Stimulated activated CD4-positive, alpha-beta T cell treated with anti-CD3 and anti-CD28 coated beads, Interleukin-15, amount 100 ng/mL, for 48 hours (primary cell): Measurements from ENCODE around the gene ATP13A2.

Experiments
- DNase-seq, 2 donors: peaks; one replicate each; pipeline ENCODE4 v3.0.0-alpha.2; 2020; ENCODE audit warnings: low read depth in 2 of 2

The ATP13A2 gene

GRCh38 chr1:17011439-17012307, at the start of gene ATP13A2:
ATP13A2 (minus strand) TSS chr1:17011928; CDS start chr1:17011738, 190 bp downstream.
- peak; percentile 57 to 82 for DNase-seq

GRCh38 chr1:17061486-17061885, 49.8 kb upstream of the ATP13A2 start:
- no peak for DNase-seq

- DNase-seq = no peak
These were observed 48.6 kb upstream of the ATP13A2 start for GRCh38 chr1:17060306-17060749.

GRCh38 chr1:17059391-17060305, 47.9 kb upstream of the ATP13A2 start:
- DNase-seq = peak in 1 of 2 donors; percentile 12

- no peak for DNase-seq
These were observed 44.8 kb upstream of the ATP13A2 start for GRCh38 chr1:17056551-17056950.

- no peak for DNase-seq
These were observed 44.1 kb upstream of the ATP13A2 start for GRCh38 chr1:17055801-17056200.

GRCh38 chr1:17053685-17054410, 42.1 kb upstream of the ATP13A2 start, which contains the start of gene SDHB:
SDHB (minus strand) TSS chr1:17054032; CDS start chr1:17054019, 13 bp downstream.
- peak; percentile 99 for DNase-seq

GRCh38 chr1:17053086-17053684, 41.5 kb upstream of the ATP13A2 start:
- DNase-seq = no peak

GRCh38 chr1:17052641-17053040, 40.9 kb upstream of the ATP13A2 start:
- DNase-seq = no peak

- no peak for DNase-seq
These were observed 40.3 kb upstream of the ATP13A2 start for GRCh38 chr1:17052038-17052437.

GRCh38 chr1:17047924-17048323, 36.2 kb upstream of the ATP13A2 start:
- no peak for DNase-seq

GRCh38 chr1:17046334-17046657, 34.6 kb upstream of the ATP13A2 start:
- no peak for DNase-seq

GRCh38 chr1:17045634-17046333, 34.1 kb upstream of the ATP13A2 start:
- no peak for DNase-seq

- no peak for DNase-seq
These were observed 33.4 kb upstream of the ATP13A2 start for GRCh38 chr1:17045150-17045549.

- no peak for DNase-seq
These were observed 31.9 kb upstream of the ATP13A2 start for GRCh38 chr1:17043676-17044075.

GRCh38 chr1:17040135-17040534, 28.4 kb upstream of the ATP13A2 start:
- DNase-seq = no peak

GRCh38 chr1:17039522-17039921, 27.8 kb upstream of the ATP13A2 start:
- no peak for DNase-seq

GRCh38 chr1:17033481-17033880, 21.8 kb upstream of the ATP13A2 start:
- no peak for DNase-seq

- DNase-seq = no peak
These were observed 21.0 kb upstream of the ATP13A2 start for GRCh38 chr1:17032741-17033140.

GRCh38 chr1:17031436-17031835, 19.7 kb upstream of the ATP13A2 start:
- DNase-seq = no peak

- no peak for DNase-seq
These were observed 18.5 kb upstream of the ATP13A2 start for GRCh38 chr1:17030206-17030605.
